Mesendoderm (in vitro differentiated cells): Measurements from ENCODE around the gene ASTN2.

Experiments used
- DNase-seq: peaks from one replicate; pipeline ENCODE4 v3.0.0; 2013
- H2AK5ac ChIP-seq: 2 replicates; pipeline ENCODE4 v1.6.1; 2013; ENCODE audit warnings: low read length, inconsistent platforms
- H2BK120ac ChIP-seq: 2 replicates; pipeline ENCODE4 v1.6.1; 2013; ENCODE audit warnings: low read depth, mild to moderate bottlenecking, low read length, moderate library complexity, mixed read lengths
- H2BK15ac ChIP-seq: replicated peaks from 2 replicates; pipeline ENCODE4 v1.6.1; 2013; ENCODE audit warnings: low read depth, mild to moderate bottlenecking, moderate library complexity
- H2BK5ac ChIP-seq: 2 replicates; pipeline ENCODE4 v1.6.1; 2013; ENCODE audit warnings: low read length, inconsistent platforms
- H3K18ac ChIP-seq: 2 replicates; pipeline ENCODE4 v1.6.1; 2013; ENCODE audit warnings: mild to moderate bottlenecking, low read length, mixed read lengths
- H3K23ac ChIP-seq: one replicate; pipeline ENCODE4 v1.6.1; 2013; ENCODE audit warnings: low read length
- H3K27ac ChIP-seq: 2 replicates; pipeline ENCODE4 v1.5.1; 2013; ENCODE audit warnings: low read depth, mild to moderate bottlenecking, inconsistent platforms, low read length, moderate library complexity
- H3K27me3 ChIP-seq: 2 replicates; pipeline ENCODE4 v1.6.1; 2013; ENCODE audit warnings: low read length, control low read depth, mild to moderate bottlenecking, inconsistent platforms; ENCODE audit not compliant: insufficient read depth, poor library complexity
- H3K36me3 ChIP-seq: 2 replicates; pipeline ENCODE4 v1.6.1; 2013; ENCODE audit warnings: low read length, inconsistent platforms; ENCODE audit not compliant: control insufficient read depth, insufficient read depth
- H3K4ac ChIP-seq: one replicate; pipeline ENCODE4 v1.6.1; 2013; ENCODE audit warnings: low read depth, mild to moderate bottlenecking, low read length, moderate library complexity
- H3K4me1 ChIP-seq: 2 replicates; pipeline ENCODE4 v1.6.1; 2013; ENCODE audit warnings: low read depth, low read length, inconsistent platforms; ENCODE audit not compliant: control insufficient read depth
- H3K4me2 ChIP-seq: 2 replicates; pipeline ENCODE4 v1.6.1; 2013; ENCODE audit warnings: low read length
- H3K4me3 ChIP-seq: 2 replicates; pipeline ENCODE4 v1.5.1; 2013; ENCODE audit warnings: mild to moderate bottlenecking, low read length
- H3K56ac ChIP-seq: one replicate; pipeline ENCODE4 v1.6.1; 2013; ENCODE audit warnings: low read length
- H3K79me1 ChIP-seq: 2 replicates; pipeline ENCODE4 v1.6.1; 2013; ENCODE audit warnings: low read length, inconsistent platforms
- H3K79me2 ChIP-seq: 2 replicates; pipeline ENCODE4 v1.6.1; 2013; ENCODE audit warnings: mild to moderate bottlenecking, low read length; ENCODE audit not compliant: control insufficient read depth, insufficient read depth
- H3K9ac ChIP-seq: 2 replicates; pipeline ENCODE4 v1.6.1; 2013; ENCODE audit warnings: low read length, inconsistent platforms
- H4K5ac ChIP-seq: one replicate; pipeline ENCODE4 v1.6.1; 2013; ENCODE audit warnings: low read length
- H4K8ac ChIP-seq: one replicate; pipeline ENCODE4 v1.6.1; 2013; ENCODE audit warnings: low read depth, mild to moderate bottlenecking, control low read depth, low read length, moderate library complexity
- WGBS: extraction: QIAGEN DNeasy Blood & Tissue Kit; methylation state at CpG from one replicate; pipeline ENCODE4 v1.1.7; 2013; ENCODE audit warnings: low lambda C conversion rate, missing lambda C conversion rate; ENCODE audit not compliant: insufficient coverage; ENCODE audit errors: extremely low coverage; 5-methylcytosine and 5-hydroxymethylcytosine counted together

Gene ASTN2

DNA sequence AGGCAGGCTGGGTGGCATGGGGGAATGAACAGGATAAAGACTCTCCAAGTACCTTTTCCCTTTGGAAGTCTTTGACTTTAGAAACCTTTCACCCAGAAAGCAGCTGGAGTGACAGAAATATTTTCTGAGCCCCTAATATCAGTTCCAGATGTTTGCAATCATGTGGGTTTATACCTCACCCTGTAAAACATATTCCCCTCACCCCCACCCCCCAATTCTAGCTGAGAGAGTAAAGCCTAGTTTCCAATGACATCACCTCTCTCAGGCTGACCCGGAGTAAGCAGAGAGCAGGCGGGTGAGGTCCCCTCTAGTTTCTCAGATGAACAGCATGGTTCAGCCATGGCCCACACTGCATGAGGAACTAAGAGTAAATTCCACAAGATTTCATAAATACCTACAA is 810.6 kb downstream of the ASTN2 start:
- Histone ChIP-seq H3K4me3 (no peak overlapping the region), H4K8ac (no peak overlapping the region), H2BK5ac (no peak overlapping the region), H3K36me3 (no peaks in the 10 kb centered on the region), H3K56ac (no peak overlapping the region), H2BK15ac (no peak overlapping the region), H3K4me2 (no peak overlapping the region), H3K4me1 (no peaks in the 10 kb centered on the region), H3K9ac (no peak overlapping the region), H3K18ac (no peak overlapping the region), H4K5ac (no peak overlapping the region), H3K4ac (no peak overlapping the region), H3K27ac (no peak overlapping the region), H2BK120ac (no peak overlapping the region), H3K79me1 (no peaks in the 10 kb centered on the region), H3K27me3 (no peaks in the 10 kb centered on the region), H2AK5ac (no peak overlapping the region), H3K79me2 (no peaks in the 10 kb centered on the region), H3K23ac (no peak overlapping the region)
- no CpG with 5 or more reads among the region's 2 CpGs for WGBS
- no peak for DNase-seq

DNA sequence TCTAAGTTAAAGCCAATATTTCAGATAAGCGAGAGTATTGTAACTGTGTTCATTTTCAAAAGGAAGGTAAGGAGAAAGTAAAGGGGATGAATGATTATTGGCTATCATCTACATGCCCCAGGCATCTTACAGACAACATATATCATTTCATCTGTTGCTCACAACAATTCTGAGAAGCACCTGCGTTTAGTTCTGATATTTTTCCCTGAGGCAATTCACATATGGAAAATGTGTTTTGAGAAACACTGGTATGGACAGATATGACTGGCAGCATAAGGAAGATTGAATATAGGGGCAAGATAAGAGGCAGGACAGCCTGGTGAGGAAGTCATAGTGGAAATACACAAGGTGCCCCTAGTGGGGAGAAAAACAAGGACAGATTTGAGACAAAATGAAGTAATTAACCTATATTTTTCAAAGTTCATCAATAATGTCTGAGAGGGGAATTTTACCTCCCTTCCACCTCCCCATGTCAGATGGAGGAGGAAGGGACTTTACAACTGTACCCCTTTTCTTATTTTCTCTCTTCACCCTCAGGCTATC is 815.4 kb downstream of the ASTN2 start:
- no peaks in the 10 kb centered on the region for H3K27me3 ChIP-seq
- H4K8ac ChIP-seq, result no peak overlapping the region
- no peak overlapping the region for H3K4ac ChIP-seq
- no peaks in the 10 kb centered on the region for H3K36me3 ChIP-seq
- H2BK120ac ChIP-seq, result no peak overlapping the region
- no peak overlapping the region for H3K23ac ChIP-seq
- no peak overlapping the region for H2BK15ac ChIP-seq
- no peak overlapping the region for H2AK5ac ChIP-seq
- no peak overlapping the region for H3K27ac ChIP-seq
- no peak overlapping the region for H3K56ac ChIP-seq
- no peak for DNase-seq
- no peak overlapping the region for H3K4me3 ChIP-seq
- WGBS, result no CpG with 5 or more reads among the region's 2 CpGs
- H3K4me2 ChIP-seq, result no peak overlapping the region
- no peak overlapping the region for H3K9ac ChIP-seq
- H3K79me1 ChIP-seq, result no peaks in the 10 kb centered on the region
- H2BK5ac ChIP-seq, result no peak overlapping the region
- no peaks in the 10 kb centered on the region for H3K4me1 ChIP-seq
- no peak overlapping the region for H3K18ac ChIP-seq
- H4K5ac ChIP-seq, result no peak overlapping the region
- H3K79me2 ChIP-seq, result no peaks in the 10 kb centered on the region

DNA sequence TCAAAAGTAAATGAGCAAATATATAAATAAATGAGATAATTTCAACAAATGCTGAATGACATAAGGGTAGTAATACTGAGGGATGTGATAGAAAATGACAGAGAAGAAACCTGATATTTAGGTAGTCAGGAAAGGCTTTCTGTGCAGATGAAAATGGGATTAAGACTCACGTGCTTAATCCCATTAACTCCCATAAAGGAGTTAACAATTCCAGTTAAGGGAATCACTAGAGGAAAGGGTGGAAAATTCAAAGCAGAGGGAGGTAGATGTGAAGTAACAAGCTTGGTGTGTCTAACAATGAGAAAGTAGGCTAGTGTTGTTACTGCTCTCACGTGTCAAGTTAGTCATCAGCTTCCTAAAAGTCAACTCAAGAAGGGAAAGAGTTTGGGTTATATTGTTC is 818.2 kb downstream of the ASTN2 start:
- H3K4me2 ChIP-seq, result no peak overlapping the region
- no peaks in the 10 kb centered on the region for H3K27me3 ChIP-seq
- H3K36me3 ChIP-seq, result no peaks in the 10 kb centered on the region
- H3K27ac ChIP-seq, result no peak overlapping the region
- H3K56ac ChIP-seq, result no peak overlapping the region
- H3K9ac ChIP-seq, result no peak overlapping the region
- no peak overlapping the region for H3K23ac ChIP-seq
- H3K4ac ChIP-seq, result no peak overlapping the region
- no CpG with 5 or more reads among the region's 2 CpGs for WGBS
- no peak overlapping the region for H4K5ac ChIP-seq
- no peak overlapping the region for H3K18ac ChIP-seq
- no peak overlapping the region for H2BK120ac ChIP-seq
- no peak overlapping the region for H4K8ac ChIP-seq
- no peak overlapping the region for H2BK15ac ChIP-seq
- no peak overlapping the region for H2BK5ac ChIP-seq
- no peak overlapping the region for H2AK5ac ChIP-seq
- no peaks in the 10 kb centered on the region for H3K79me2 ChIP-seq
- H3K4me1 ChIP-seq, result no peaks in the 10 kb centered on the region
- peak; percentile 13 for DNase-seq
- no peaks in the 10 kb centered on the region for H3K79me1 ChIP-seq
- no peak overlapping the region for H3K4me3 ChIP-seq

- H4K5ac ChIP-seq, result no peak overlapping the region
- no peak overlapping the region for H3K18ac ChIP-seq
- no peak overlapping the region for H2AK5ac ChIP-seq
- H3K4me3 ChIP-seq, result no peak overlapping the region
- no peaks in the 10 kb centered on the region for H3K36me3 ChIP-seq
- H2BK120ac ChIP-seq, result no peak overlapping the region
- H3K27me3 ChIP-seq, result no peaks in the 10 kb centered on the region
- WGBS, result no CpG with 5 or more reads among the region's 2 CpGs
- H3K56ac ChIP-seq, result no peak overlapping the region
- no peak overlapping the region for H3K4me2 ChIP-seq
- H3K79me2 ChIP-seq, result no peaks in the 10 kb centered on the region
- no peak overlapping the region for H3K27ac ChIP-seq
- H2BK15ac ChIP-seq, result no peak overlapping the region
- H3K4me1 ChIP-seq, result no peaks in the 10 kb centered on the region
- no peak overlapping the region for H2BK5ac ChIP-seq
- no peak for DNase-seq
- H3K79me1 ChIP-seq, result no peaks in the 10 kb centered on the region
- no peak overlapping the region for H3K23ac ChIP-seq
- H3K9ac ChIP-seq, result no peak overlapping the region
- no peak overlapping the region for H4K8ac ChIP-seq
- H3K4ac ChIP-seq, result no peak overlapping the region
Measured at GRCh38 chr9:116594547-116594946, 820.3 kb downstream of the ASTN2 start.

GRCh38 chr9:116592970-116593369 is 821.9 kb downstream of the ASTN2 start:
- no peak overlapping the region for H2BK15ac ChIP-seq
- H3K9ac ChIP-seq, result no peak overlapping the region
- H3K4me1 ChIP-seq, result no peaks in the 10 kb centered on the region
- no peaks in the 10 kb centered on the region for H3K36me3 ChIP-seq
- no peaks in the 10 kb centered on the region for H3K27me3 ChIP-seq
- no peak overlapping the region for H3K4me2 ChIP-seq
- H2BK5ac ChIP-seq, result no peak overlapping the region
- H3K79me2 ChIP-seq, result no peaks in the 10 kb centered on the region
- no peak overlapping the region for H4K5ac ChIP-seq
- H3K79me1 ChIP-seq, result no peaks in the 10 kb centered on the region
- no CpG with 5 or more reads among the region's 3 CpGs for WGBS
- no peak overlapping the region for H3K56ac ChIP-seq
- H3K27ac ChIP-seq, result no peak overlapping the region
- no peak for DNase-seq
- no peak overlapping the region for H2AK5ac ChIP-seq
- H3K18ac ChIP-seq, result no peak overlapping the region
- no peak overlapping the region for H2BK120ac ChIP-seq
- no peak overlapping the region for H3K4ac ChIP-seq
- no peak overlapping the region for H3K4me3 ChIP-seq
- H3K23ac ChIP-seq, result no peak overlapping the region
- H4K8ac ChIP-seq, result no peak overlapping the region
